ENCODE measurements around the gene PPM1L.
"Not testable (repeated sequence)": the region's sequence is repeated elsewhere in the genome, so short reads cannot be mapped to it uniquely, and the experiment has no call there.

Gene PPM1L

DNA sequence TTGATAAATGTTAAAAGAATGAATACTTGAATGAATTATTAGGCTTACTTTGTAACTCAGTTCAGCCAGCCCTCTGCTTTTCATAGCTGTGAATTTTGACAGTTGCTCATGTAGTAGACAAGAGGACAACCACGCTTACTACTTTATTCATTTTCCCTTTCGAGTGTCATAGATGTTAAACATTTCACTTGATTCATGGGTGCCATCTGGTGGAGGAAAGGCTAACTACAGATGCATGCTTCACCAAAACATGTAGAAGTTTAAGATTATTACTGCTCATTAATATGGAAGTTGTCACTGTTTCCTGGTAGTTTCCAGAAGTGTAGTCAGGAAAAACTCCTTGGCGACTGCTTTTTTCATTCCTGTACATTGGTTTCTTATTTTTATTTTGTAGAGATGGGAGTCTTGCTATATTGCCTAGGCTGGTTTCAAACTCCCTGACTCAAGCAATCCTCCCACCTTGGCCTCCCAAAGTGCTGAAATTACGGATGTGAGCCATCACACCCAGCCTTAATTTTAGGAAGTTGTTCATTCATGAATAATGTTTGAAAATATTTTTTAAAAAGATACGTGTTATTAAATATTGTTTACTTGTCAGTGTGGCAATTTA is 186.0 kb downstream of the PPM1L start:
- peak; percentile 67 for DNase-seq

DNA sequence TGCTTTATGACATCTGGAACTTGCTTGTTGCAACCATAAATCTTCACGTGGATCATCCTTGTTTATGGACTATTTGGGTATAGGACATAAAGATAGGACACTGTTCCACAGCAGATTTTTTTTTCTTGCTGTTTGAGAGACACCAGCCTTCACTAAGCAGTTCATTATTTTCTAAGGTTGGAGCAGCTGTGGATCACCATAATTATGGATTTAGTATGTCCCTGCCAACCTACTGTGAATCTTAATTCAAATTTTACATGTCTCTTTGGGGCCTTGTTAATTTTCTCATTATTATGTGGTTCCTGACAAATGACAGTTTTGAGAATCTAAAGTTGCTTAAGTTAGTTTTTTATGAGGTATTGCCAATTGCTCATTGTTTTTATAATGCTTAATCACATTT is 188.0 kb downstream of the PPM1L start:
- no peak for DNase-seq

DNA sequence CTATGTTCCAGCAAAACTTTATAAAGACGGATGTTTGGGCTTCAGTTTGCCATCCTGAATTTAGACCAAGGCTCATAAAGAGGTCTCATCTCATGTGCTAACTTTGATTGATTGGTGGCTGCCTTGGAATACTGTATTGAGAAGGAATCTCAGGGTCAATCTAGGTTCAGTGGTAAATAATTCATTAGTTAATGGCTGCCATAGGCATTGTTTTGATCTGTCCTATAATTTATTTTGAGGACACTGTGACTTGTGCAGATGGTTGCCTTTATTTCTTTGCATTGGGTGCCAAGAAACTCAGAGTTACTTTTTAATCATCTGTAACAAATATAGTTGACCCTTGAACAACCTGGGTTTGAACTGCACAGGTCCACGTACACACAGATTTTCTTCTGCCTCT is 189.3 kb downstream of the PPM1L start:
- no peak for DNase-seq

DNA sequence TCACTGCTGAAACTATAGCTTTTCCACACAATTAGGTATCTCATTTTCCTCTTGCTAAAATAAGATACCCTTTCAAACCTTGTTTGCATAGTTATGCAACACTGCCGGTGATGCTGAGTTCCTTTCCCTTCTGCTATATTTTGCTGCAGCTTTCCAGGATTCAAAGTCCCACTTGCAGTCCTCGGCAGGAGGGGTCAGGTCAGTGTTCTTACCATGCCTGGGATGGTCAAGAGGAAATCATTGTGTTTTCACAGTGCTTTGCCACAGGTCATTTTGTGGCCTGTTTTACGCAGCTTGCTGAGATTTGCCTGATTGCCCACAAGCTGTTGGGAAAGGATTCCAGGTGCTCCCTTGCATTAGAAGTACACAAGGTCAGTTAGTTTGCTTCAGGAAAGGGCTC is 192.2 kb downstream of the PPM1L start:
- DNase-seq, result no peak

DNA sequence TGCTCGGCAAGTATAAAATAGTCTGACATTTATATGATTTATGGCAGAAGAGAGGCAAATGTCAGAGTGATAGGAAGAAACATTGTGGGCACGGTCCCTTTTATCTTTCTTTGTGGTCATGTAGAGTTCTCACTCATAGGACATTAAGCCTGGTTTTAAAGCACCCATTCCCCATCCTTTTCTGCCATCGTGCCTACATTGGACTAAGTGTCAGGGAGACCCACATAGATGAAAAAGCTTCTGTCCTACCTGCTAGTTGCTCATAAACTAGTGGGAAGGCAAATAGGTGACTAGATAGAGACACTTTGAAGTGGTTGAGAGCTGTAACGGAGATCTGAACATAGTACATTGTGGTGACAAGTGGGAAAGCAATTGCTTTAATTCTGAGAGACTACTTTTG is 193.4 kb downstream of the PPM1L start:
- no peak for DNase-seq

DNA sequence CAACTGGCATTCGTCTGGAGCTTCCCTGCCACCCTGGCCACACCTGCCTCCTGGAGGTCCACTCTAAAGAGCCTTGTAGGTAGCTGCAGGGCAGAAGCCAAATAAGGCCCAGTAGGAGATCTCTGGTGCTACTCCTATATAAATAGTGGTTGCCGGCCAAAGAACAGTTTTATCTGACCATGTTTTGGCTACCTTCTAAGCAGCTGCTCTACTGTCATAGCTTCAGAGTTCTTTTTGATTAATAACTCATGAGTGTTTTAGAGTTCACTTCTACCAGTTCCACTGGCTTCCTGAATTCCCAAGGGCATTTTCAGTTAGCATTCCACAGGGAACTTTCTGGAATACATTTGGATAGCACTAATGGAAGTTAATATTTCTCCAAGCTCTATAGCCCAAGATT is 194.5 kb downstream of the PPM1L start:
- no peak for DNase-seq

DNA sequence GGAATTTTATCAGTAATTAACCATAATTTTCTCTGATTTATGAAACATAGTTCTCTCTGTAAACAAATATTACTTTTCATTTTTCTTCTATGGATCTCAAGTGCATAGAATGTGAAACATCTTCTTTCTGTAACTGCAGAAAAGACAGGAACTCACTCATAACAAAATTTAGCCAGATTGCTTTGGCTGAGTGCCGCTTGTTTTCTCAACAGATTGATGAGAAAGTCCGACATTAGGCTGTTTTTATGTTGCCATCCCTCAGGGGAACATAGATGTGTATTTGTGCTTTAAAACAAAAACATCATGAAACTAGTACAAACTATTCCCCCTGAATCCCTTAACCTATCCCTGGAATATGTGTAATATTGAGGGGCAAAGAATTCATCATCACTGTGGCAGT is 194.9 kb downstream of the PPM1L start:
- no peak for DNase-seq

DNA sequence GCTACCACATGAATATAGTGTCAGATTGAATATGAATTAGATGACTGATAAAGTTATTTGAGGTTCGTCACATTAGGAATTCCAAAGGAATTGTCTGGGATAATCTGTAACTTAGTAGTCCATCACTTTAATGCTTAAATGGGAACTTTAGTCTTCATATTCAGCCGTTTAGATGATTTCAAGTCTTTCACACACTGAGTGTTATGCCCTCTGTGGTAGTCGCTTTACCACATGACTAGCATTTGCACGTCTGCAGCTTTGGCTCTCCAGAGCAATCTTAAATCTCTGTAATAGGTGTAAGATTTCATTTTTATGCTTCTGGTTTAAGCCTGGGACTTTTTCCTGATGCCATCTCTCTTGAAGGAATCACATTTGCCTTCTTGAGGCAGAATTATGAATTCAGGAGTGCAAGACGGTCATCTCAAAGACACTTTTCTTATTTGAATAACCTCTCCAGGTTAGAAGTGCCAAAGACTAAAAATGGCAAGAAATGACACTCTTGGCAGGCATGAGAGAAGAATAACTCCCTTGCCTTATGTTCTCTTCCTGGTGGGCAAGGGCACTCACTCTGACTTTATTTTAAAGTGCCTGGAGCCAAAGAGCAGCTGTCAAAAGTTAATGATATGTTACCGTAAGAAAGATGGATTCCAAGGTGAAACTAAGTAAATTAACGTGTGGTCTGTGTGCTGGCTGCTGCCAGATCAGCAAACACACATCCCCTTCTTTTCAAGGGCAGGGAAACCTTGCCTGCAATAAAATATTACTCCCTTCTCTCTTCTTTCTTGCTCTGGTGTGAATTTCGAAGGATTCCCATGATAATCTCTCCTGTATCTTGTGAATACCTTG is 195.8 kb downstream of the PPM1L start:
- no peak for DNase-seq

DNA sequence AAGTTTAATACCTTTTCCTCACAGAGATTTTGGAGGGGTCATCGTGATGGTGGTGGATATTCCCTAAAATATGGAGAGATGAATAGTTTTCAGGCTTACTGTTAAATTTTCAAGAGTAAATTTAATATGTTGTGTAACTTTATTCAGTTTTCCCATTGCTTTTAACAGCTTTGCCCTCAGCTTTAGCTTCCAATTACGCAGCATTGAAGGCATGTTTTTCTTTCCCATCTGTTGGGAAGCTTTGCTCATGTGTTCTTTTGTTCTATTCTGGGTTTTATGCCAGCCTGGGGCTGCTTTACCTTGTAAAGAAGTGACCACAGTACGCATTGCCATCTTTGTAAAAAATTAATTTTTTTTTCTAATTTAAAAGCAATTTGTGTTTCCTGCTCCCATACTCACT is 197.7 kb downstream of the PPM1L start:
- peak; percentile 20 for DNase-seq

DNA sequence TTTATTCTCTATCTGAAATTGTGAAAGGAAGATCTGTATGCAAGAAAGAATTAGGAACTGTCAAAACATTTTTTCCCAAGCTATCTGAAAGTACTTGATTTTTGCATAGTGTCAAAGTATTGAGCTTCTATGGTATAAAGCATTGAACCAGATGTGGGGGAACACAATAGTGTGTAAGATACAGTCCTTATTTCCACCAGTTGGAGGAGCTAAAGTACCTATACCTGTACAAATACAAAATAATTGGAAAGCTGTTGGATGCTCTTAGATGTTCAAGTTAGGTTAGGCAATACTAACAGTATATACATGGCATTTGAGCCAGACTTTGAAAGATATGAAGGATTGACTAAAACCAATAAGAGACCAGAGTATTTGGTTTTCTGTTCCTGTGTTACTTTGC is 200.8 kb downstream of the PPM1L start:
- DNase-seq, result no peak

DNA sequence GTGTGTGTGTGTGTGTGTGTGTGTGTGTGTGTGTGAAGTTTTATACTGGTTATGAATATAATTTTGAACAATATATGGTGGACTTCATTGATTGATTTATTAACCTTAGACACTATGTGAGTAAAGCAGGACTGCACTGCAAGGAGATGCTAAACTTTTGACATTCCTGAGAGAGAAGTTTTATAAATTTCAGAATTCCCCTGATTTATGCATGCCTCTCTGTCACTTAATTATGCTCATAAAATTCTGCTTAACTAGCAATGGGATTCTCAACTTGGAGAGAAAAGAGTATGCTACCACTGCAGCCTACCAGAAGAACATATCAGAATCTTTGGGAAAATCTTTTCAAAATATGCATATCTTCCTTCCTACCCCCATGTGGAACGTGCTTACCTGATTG is 204.5 kb downstream of the PPM1L start:
- DNase-seq, result no peak

DNA sequence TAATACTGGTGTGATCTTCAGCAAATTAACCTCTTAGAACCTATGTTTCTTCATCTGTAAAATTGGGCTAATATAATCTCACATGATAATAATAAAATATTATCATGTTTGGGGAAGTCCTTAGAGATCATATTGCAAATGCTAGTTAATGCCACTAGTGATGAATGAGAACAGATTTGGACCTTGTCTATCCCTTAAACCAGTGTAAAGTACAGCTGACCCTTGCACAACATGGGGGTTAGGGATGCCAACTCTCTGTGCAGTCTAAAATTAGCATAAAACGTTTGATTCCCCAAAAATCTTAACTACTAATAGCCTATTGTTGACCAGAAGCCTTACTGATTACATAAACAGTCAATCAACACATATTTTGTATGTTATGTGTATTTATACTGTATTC is 207.9 kb downstream of the PPM1L start:
- DNase-seq, result no peak

DNA sequence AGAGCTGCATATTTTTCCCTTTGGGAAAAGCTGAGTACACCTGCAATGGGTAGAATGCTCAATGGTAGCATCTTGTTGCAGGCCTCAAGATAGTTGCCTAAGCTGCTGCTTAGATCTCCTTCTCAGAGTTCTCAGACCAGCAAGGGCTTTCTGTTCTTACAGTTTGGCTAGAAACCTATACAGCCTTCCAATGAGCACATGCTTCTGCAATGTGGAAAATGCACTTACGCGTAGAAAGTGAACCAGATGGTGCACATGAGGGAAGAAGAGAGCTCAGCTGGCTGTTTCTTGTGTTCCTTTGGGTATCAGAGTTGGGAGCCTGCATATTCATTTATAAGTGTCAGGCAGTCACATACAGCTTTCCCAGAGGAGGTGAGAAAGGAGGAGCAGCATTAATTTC is 212.7 kb downstream of the PPM1L start:
- peak; percentile 6 for DNase-seq

DNA sequence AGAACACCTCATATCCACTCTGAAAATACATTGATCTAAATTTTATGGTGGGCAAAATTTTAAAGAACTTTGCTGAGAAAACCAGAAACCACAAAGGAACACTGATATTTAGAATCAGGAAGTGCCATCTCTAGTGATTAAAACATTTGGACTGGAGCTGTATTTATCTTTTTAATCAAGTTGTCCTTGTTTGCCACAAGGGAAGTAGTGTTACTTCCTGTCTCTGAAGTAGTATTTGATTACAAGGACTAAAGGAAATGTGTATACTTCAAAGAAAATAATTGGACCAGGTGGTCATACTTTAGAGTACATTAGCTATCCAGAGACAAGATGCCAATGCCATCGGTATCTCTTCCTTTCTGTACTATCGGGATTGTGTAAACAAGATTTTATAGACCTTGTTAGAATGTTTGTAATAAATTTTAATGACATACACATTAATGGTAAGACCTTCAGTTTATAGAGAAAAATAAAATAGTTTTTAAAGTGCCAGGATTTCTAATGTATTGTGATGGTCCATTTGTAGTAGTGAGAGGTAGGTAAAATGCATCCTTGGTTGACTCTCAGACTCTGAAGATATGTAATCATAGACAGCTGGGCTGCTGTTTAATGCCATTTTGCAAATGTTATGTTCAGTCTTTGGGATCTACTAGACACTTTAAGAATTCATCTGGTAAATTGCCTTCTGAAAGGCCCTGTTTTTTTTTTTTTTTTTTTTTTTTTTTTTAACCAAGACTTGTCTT is 217.2 kb downstream of the PPM1L start:
- DNase-seq, result no peak

DNA sequence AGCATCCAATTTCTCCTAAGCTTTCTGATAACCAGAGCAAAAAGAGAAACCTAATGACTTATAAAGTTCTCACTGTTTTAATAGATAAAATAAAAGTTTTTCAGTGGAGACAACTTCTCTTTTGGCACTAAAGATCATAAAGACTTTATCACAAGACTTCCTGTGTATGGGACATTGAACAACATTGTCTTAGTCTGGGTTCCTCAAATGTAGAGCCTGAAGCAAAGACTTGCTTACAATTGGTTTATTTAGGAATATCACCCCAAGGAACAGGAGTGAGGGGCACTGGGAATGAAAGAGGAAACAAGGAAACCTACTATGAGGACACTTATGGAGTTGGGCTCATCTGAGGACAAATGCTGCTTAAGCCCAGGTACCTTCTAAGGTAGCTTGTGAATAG is 221.7 kb downstream of the PPM1L start:
- no peak for DNase-seq

DNA sequence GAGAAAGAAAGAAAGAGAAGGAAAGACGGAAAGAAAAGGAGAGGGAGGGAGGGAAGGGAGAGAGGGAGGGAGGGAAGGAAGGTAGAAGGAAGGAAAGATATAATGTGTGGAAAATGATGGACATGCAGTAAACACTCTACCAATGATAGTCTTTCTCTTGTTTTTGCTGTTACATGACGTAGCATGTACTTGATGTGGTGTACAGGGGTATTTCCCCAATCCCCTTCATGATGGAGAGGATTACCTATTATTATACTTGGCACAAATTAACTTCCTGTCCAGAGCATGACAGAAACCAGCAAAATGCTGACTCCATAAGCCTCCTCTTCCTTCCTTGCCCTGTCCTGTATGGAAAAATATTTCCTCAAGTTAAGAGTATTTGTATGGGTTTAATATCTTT is 224.7 kb downstream of the PPM1L start:
- no peak for DNase-seq

DNA sequence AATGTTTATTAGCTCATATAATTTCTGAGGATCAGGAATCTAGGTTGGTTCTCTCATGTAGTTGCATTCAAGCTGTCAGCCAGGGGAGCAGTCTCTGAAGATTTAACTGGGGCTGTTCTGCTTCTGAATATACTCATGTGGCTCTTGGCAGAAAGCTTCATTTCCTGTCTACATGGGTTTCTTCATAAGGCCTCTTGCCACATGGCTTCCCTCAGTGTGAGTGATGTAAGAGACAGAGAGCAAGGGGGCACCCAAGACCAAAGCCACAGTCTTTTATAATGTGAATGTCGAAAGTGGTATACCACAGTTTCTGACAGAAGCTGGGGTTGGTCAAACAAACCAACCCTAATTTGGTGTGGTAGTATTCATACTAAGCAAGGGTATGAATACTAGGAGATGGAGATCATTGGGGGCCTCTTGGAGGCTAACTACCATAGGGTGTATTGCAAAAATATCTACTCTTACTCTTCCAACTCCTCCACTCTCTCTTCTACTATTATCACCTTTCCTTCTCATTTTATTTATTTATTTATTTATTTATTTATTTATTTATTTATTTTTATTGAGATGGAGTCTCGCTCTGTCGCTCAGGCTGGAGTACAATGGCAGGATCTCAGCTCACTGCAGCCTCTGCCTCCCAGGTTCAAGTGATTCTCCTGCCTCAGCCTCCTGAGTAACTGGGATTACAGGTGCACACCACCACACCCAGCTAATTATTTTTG is 225.3 kb downstream of the PPM1L start:
- no peak for DNase-seq

DNA sequence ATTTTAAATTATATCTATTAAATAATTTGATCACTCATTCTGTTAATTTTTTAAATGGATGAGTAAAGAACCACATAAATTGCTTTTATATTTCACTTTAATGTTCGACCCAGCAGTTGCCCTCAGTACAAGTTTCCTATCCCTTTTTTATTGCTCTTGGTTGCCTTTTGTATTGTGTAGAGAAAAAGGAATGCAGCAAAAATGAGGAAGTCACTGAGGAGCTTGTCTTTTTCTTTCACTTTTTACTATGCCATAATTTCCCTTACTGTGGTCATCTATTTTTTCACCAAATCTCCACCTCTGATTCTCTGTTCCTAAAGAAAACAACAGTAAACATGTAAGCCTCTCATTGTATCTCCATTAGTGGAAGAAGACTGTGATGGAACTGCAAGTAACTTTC is 226.5 kb downstream of the PPM1L start:
- peak; percentile 3 for DNase-seq

DNA sequence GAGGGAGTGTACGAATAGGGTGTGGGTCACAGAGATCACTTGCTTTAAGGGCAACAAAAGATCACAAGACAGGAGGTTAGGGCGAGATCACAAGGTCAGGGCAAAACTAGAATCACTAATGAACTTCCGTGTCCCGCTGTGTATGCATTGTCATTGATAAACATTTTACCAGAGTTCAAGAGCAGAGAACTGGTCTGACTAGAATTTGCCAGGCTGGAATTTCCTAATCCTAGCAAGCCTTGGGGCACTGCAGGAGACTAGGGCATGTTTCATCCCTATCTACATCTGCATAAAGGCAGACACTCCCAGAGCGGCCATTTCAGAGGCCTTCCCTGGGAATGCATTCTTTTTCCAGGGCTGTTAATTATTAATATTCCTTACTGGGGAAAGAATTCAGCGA is 227.9 kb downstream of the PPM1L start:
- DNase-seq, result not testable (repeated sequence)

DNA sequence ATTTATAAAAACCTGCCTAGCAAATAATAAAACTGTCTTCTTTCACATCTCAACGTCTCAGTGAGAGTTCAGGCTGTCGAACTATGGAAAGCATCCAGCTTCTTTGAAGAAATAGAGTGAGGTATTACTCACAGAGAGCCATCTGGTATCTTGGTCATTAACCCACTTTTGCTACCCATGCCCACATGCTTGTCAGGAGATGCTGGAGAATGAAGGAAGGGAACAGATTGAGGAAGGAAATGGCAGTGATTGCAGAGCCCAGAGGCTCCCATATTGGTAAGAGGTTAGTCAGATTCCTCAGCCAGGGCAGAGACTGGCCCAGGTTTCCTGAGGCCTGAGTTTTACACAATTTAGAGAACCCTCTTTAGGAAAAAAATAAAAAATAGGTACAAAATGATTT is 230.0 kb downstream of the PPM1L start:
- DNase-seq, result no peak

DNA sequence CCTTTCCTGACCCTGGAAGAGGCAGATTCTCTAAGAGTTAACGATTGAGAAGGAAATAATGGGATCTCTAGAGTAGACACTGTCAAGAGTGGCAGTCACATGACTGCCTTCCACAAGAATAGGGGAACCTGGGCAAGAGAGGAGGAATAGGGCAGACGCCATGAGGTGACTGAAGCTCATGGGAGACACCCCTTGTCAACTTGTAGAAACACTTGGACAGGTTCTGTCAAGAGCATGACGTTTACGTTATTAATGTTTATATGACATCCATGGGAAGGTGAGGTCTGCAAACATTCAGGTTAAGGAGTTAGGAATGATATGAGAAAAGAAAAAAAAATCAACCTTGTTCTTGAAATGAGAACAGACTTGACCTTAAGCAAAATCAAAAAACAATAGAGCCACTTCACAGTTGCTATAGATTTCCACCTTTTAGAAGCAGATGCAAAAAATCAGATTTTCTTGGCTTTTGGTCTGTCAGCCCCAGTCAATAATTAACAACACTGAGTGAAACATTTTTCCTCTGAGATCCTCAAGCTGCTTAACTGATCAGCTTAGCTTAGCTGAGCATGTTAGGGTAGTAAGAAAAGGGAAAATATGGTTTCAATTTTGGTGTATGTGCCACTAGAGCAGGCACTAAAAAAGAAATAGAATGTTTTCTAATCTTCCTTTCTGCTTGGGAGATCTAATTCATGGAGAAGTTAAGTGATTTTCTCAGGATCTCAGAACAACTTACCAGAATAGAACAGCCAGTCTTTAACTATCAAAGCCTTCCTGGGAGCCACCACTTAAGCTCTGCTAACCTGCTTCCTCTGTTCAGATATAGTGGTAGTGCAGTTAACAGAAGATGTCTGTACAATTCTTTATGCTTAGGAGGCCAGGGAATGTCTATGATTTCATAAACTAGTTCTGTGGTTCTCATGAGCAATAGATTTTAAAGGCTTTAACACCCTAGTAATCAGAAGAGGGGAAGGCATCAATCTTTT is 232.2 kb downstream of the PPM1L start:
- no peak for DNase-seq

DNA sequence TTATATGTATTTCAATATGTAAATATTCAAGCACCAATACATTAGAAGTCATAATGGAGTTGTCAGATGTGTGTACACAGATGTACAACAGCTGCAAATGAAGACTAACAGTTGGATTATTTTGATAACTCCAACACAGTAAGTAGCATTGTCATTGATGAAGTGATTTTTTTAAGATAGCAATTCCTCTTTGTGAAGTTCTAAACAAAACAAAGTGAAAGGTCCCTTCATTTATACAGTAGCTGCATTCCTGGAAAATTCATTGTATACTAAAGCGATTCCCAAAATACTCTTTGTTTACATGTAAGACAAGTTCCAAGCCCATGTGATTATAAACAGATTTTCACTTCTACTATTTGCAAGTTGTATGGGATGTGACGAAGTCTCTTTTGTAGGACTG is 234.4 kb downstream of the PPM1L start:
- DNase-seq, result no peak
